ENCODE results near the gene HSF5. TPM values are rescaled to one million over a fixed set of nuclear protein-coding genes. Genes with fewer than 3 reads are reported as not detected.

HSF5 gene, protein sequence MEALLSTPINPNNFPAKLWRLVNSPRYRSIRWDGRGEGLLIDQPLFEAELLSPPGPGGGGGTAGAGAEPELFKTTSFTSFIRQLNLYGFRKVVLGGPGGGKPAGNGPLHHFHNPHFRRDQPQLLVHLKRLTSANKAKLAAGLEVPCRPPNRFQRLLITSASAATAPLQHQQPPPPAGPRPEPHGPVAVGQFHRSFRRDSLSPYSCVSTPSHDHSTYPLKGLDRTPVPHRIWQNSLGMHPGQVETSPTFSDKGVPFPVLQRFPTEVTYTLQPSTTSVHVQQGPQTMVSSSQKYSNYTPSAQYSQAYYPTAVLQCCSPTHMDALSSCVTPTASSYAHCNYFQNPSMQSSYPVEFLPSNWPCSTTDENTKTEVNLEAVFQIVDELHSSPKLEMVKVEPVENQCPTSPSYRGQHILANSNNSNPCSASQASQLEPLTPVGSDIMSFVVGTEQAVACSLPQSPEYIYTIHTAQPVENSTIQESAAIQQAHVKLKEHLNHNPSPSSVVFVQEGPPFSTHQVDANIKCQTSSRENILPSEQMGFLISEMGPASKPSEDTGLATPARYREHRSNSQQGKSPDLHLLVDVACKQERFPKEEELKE
- under 1 TPM in 2 of 4 donors, not detected in 2; under 0.01 to 0.13 TPM for total RNA-seq

DNA sequence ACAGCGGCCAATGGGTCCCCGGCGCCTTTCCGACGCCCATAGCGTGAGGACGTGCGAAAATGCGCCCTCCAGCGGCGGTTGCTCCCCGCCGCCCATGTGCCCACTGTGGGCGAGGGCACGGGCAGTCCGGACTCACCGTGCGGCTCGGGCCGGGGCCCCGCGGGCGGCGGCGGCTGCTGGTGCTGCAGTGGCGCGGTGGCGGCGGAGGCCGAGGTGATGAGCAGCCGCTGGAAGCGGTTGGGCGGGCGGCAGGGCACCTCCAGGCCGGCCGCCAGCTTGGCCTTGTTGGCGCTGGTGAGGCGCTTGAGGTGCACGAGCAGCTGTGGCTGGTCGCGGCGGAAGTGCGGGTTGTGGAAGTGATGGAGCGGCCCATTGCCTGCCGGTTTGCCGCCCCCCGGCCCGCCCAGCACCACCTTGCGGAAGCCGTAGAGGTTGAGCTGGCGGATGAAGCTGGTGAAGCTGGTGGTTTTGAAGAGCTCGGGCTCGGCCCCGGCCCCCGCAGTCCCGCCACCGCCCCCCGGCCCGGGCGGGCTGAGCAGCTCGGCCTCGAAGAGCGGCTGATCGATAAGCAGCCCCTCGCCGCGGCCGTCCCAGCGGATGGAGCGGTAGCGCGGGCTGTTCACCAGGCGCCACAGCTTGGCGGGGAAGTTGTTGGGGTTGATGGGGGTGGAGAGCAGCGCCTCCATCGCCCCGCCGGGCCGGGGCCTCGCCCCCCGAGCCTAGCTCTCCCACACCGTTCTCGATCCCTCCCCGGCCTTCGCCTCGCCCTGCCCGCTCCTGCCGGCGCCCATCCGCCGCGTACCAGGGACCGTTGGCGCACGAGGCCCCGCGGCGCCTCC is at the start of gene HSF5:
HSF5 (minus strand) TSS at position 820 of the 839 bp plus-strand sequence; CDS start at position 686, 134 bp downstream.
- peak; percentile 74 for DNase-seq (ENCODE audit: extremely low spot score)
- TF ChIP-seq, protein P1, sequence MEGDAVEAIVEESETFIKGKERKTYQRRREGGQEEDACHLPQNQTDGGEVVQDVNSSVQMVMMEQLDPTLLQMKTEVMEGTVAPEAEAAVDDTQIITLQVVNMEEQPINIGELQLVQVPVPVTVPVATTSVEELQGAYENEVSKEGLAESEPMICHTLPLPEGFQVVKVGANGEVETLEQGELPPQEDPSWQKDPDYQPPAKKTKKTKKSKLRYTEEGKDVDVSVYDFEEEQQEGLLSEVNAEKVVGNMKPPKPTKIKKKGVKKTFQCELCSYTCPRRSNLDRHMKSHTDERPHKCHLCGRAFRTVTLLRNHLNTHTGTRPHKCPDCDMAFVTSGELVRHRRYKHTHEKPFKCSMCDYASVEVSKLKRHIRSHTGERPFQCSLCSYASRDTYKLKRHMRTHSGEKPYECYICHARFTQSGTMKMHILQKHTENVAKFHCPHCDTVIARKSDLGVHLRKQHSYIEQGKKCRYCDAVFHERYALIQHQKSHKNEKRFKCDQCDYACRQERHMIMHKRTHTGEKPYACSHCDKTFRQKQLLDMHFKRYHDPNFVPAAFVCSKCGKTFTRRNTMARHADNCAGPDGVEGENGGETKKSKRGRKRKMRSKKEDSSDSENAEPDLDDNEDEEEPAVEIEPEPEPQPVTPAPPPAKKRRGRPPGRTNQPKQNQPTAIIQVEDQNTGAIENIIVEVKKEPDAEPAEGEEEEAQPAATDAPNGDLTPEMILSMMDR (IDR thresholded peaks at IDR 0.05), result peak; percentile 28 to 49 (median 38)
- TF ChIP-seq EP300 (IDR thresholded peaks at IDR 0.05), result no peak
- Histone ChIP-seq H3K9me3 (no peaks in the 10 kb centered on the region), H3K4me1 (peaks cover 0 to 12% (median 11%) of the 10 kb centered on the region in 4 donors), H3K36me3 (peaks cover 35 to 55% (median 46%) of the 10 kb centered on the region in 4 donors), H3K27ac (replicated peaks in 1 of 4) (no peak within 1 kb of the TSS), H3K4me3 (peak within 1 kb of the TSS; percentile 36 to 46 (median 38)), H3K27me3 (no peaks in the 10 kb centered on the region)
- intact Hi-C loops (cut with DNase I), result no loop called here
- 42% methylated on average over 31 of the region's 98 CpGs for WGBS

DNA sequence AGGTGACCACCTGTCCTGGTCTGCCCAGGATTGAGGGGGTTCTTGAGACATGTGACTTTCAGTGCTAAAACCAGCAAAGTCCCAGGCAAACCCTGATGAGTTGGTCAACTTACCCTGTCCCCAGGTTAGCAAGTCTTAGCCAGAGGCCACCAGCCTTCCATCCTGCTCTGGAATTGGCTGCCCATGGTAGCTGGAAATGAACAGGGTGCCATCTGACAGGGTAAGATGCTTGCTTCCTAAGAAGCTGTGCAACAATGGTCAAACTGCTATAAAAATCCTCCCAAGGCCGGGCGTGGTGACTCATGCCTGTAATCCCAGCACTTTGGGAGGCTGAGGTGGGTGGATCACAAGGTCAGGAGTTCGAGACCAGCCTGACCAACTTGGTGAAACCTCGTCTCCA is 49.1 kb upstream of the HSF5 start:
- Histone ChIP-seq H3K27ac (replicated peaks in 1 of 4) (no peak overlapping the region), H3K4me3 (no peak overlapping the region), H3K4me1 (peaks cover 13 to 35% (median 16%) of the 10 kb centered on the region in 4 donors), H3K36me3 (no peaks in the 10 kb centered on the region), H3K9me3 (no peaks in the 10 kb centered on the region), H3K27me3 (no peaks in the 10 kb centered on the region)
- no peak for DNase-seq (ENCODE audit: extremely low spot score)
- WGBS, result 92% methylated on average over 4 of the region's 4 CpGs
- TF ChIP-seq, protein P1 (IDR thresholded peaks at IDR 0.05), result no peak
- TF ChIP-seq POLR2AphosphoS5 (IDR thresholded peaks at IDR 0.05) (no peak), POLR2A (IDR thresholded peaks at IDR 0.05; ENCODE audit: low read depth) (no peak), EP300 (IDR thresholded peaks at IDR 0.05) (no peak)
- intact Hi-C loops (cut with DNase I), result no loop called here

DNA sequence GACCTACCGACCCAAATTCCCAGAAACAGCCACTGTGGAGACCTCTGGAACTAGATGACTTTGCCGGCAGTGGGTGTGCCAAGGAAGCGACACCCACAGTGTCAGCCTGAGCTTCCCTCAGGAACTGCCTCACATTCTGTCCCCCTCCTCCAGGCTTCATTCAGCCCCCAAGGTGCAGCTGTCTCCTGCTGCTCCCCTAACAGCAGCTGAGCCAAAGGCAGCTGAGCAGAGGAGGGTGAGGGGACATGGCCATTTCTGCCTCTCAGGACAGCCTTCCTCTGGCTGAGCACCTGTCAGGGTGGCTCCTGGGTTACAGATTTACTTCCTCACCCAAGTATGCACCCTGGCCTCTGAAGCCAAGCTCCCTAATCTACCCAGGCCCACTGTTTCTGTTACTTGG is 48.3 kb upstream of the HSF5 start:
- WGBS, result 71% methylated on average over 3 of the region's 3 CpGs
- intact Hi-C loops (cut with DNase I), result no loop called here
- no peak overlapping the region for H3K27ac ChIP-seq (replicated peaks in 1 of 4)
- peaks cover 18 to 37% (median 20%) of the 10 kb centered on the region in 4 donors for H3K4me1 ChIP-seq
- no peak overlapping the region for H3K4me3 ChIP-seq
- H3K9me3 ChIP-seq, result no peaks in the 10 kb centered on the region
- no peaks in the 10 kb centered on the region for H3K36me3 ChIP-seq
- no peaks in the 10 kb centered on the region for H3K27me3 ChIP-seq
- TF ChIP-seq POLR2A (IDR thresholded peaks at IDR 0.05; ENCODE audit: low read depth), result no peak
- TF ChIP-seq EP300 (IDR thresholded peaks at IDR 0.05), result no peak
- TF ChIP-seq POLR2AphosphoS5 (IDR thresholded peaks at IDR 0.05), result no peak
- TF ChIP-seq, protein P1 (IDR thresholded peaks at IDR 0.05), result no peak
- DNase-seq (ENCODE audit: extremely low spot score), result no peak

DNA sequence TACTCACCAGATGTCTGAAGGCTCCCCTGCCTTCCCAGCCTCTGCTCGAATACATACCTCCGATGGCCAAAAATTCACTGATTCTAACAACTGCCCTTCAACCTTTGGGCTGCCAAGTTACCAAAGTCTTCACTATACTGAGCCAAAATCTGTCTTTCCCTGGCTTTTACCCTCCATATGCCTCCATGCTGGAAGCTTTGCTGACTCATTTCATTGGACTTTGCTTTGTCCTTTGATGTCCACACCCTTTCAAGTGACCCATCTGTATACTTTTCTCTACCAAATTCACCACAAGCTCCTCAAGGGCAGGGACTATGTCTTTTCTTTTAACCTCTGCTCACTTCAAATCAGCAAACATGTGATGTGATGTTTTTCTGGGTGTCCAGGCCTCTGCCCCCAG is 47.2 kb upstream of the HSF5 start:
- Histone ChIP-seq H3K27ac (replicated peaks in 1 of 4) (no peak overlapping the region), H3K27me3 (no peaks in the 10 kb centered on the region), H3K36me3 (no peaks in the 10 kb centered on the region), H3K4me1 (peaks cover 29 to 43% (median 30%) of the 10 kb centered on the region in 4 donors), H3K9me3 (no peaks in the 10 kb centered on the region), H3K4me3 (no peak overlapping the region)
- TF ChIP-seq POLR2A (IDR thresholded peaks at IDR 0.05; ENCODE audit: low read depth) (no peak), EP300 (IDR thresholded peaks at IDR 0.05) (no peak), POLR2AphosphoS5 (IDR thresholded peaks at IDR 0.05) (no peak)
- TF ChIP-seq, protein P1 (IDR thresholded peaks at IDR 0.05), result no peak
- 88% methylated on average over 2 of the region's 2 CpGs for WGBS
- no peak for DNase-seq (ENCODE audit: extremely low spot score)
- intact Hi-C loops (cut with DNase I), result no loop called here

Measured in esophagus muscularis mucosa (tissue), 4 donors.